ENCODE results near the gene LSG1.

- TF ChIP-seq CTCF (conservative IDR thresholded peaks at IDR 0.05 in 1 of 2, IDR thresholded peaks at IDR 0.05 in 1 of 2; ENCODE audit: extremely low read depth in 1 of 2, insufficient read depth in 1 of 2, low read depth in 1 of 2, low read length in 2 of 2) (no peak), EZH2 (IDR thresholded peaks at IDR 0.05; ENCODE audit: borderline replicate concordance, low read length) (no peak)
Observed at GRCh38 chr3:194637066-194637465, 34.9 kb downstream of the LSG1 start.

Measured in mammary epithelial cell (primary cell).